DMS53 (cell line): Measurements from ENCODE around the gene OR4K1.
"Not testable (repeated sequence)": the region's sequence is repeated elsewhere in the genome, so short reads cannot be mapped to it uniquely, and the experiment has no call there.

ENCODE experiments used
- DNase-seq: peaks from one replicate; lab custom pipeline; 2025; lab: John Stamatoyannopoulos, UW

OR4K1 gene, protein sequence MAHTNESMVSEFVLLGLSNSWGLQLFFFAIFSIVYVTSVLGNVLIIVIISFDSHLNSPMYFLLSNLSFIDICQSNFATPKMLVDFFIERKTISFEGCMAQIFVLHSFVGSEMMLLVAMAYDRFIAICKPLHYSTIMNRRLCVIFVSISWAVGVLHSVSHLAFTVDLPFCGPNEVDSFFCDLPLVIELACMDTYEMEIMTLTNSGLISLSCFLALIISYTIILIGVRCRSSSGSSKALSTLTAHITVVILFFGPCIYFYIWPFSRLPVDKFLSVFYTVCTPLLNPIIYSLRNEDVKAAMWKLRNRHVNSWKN

DNA sequence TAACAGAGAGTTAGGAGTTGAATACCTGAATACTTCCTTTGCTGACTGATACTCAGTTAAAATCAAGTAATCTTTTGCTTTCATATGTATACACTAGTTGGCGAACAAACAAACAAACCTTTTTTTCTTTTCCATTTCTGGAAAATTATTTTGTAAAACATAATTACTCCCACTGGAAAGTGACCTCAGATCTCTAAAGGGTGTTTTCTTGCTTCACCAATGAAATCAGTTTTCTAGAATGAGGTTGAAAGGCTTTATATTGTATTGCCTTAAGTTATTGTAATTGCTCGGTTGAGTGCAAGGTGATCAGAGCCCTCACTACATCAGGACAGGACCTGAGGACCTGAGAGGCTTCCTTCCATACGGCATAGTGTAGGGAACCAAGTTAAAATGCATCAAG, at the start of gene OR4K1:
Gene OR4K1, plus strand, starts transcription at position 301 of the 400 bp plus-strand sequence. CDS start 4,750 bp downstream, outside the sequence.
- DNase-seq, result no peak

- no peak for DNase-seq
Observed at GRCh38 chr14:19895282-19895681, 35.4 kb upstream of the OR4K1 start.

DNA sequence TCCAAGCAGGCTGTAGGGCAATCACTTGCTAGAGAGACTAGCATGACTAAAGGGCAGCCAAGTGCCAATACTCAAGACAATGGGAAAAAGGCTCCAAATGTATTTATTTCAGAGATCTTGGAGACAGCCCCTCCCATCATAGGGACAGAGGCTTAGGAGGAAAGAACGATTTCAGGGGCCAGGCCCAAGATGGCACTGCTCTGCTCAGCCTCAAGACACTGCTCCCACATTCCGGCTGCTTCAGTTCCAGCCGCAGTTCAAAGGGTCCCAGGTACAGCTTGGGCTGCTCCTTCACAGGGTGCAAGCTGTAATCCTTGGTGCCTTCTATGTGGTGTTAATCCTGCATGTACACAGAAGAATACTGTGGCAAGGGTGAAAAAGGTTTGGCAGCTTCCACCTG, 29.7 kb upstream of the OR4K1 start:
- DNase-seq, result no peak

GRCh38 chr14:19902409-19902808, 28.3 kb upstream of the OR4K1 start:
- DNase-seq, result no peak

DNA sequence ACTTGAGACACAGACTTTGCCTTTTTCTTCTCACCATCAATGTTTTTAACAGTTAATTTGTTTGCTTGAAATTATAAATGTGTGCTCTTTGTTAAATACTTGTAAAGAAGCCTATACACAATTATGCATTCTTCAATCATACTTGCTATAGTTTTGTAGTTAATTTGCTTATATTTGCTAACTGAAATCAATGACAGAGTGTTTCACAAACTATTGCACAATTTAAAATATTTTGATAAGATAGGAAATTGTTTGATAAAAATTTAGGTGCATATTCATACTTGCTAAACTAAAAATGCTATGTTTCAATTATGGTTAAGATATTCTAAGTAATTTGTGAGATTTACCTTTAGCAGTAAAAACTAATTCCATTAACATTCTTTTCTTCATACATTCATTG, 24.1 kb upstream of the OR4K1 start:
- DNase-seq, result no peak

GRCh38 chr14:19911114-19911513, 19.6 kb upstream of the OR4K1 start:
- no peak for DNase-seq

GRCh38 chr14:19917243-19917642, 13.5 kb upstream of the OR4K1 start:
- DNase-seq, result no peak

- no peak for DNase-seq
Observed at GRCh38 chr14:19917955-19918518, 12.7 kb upstream of the OR4K1 start.

DNA sequence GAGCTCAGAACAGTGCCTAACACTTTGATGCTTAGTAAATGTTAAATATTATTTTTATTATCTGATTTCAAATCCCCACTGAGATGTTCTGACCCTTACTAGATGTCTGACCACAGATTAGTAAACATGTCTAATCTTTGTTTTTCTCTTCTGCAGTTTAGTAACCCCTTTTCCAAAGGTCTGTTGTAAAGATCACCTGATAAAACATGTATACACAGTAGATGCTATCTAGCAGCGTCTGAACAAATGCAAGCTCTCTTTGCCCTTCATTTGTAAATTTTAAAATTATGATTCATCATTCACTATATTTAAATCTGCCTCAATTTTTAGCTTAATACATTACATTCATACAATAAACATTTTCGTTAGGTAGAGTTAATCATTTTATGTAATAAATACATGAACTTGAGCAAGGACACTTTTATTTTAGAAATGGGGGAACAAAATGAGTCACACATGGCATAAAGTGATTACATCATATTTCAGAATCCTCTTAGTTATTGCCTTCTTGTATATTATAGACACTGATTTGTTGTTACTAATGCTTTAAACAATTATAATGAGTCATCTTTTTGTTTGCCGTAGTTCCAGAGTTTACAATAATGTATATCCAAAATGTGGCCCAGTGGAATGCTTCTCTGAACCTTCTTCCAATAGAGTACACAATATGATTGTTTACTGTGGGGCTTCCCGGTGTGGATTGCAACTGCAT, 12.0 kb upstream of the OR4K1 start:
- DNase-seq, result no peak

DNA sequence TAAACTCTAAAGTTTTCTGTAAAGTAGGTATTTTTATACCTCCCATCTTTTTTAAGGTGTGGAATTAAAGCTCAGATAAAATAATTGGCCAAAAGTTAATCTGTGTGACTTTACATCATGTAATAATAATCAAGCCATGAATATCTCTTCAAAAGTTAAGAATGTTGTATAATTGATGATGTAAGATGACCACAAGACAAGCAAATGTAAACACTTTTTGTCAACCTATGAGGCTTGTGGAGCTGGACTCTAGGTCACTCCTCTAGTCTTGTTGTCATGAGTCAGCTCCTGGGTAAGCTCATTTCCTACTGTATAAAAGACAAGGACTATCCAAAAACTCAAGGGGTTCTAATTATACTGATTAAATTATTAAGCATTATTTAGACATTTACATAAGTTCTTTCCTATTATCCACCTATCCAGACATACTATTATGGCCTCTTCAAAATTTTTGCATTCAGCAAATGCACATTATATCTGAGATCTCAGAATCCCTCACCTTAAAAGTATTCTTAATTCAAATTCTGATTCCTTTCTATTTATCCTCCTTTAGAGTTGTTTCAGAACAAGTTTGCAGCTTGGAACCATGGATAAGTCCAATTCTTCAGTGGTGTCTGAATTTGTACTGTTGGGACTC, 10.6 kb upstream of the OR4K1 start, which contains the start of gene OR4K5:
Gene OR4K5, plus strand, starts transcription at position 587 of the 637 bp plus-strand sequence. Its CDS starts 0 bp downstream, at position 587.
- no peak for DNase-seq

GRCh38 chr14:19941668-19942067, 11.0 kb downstream of the OR4K1 start:
- no peak for DNase-seq

DNA sequence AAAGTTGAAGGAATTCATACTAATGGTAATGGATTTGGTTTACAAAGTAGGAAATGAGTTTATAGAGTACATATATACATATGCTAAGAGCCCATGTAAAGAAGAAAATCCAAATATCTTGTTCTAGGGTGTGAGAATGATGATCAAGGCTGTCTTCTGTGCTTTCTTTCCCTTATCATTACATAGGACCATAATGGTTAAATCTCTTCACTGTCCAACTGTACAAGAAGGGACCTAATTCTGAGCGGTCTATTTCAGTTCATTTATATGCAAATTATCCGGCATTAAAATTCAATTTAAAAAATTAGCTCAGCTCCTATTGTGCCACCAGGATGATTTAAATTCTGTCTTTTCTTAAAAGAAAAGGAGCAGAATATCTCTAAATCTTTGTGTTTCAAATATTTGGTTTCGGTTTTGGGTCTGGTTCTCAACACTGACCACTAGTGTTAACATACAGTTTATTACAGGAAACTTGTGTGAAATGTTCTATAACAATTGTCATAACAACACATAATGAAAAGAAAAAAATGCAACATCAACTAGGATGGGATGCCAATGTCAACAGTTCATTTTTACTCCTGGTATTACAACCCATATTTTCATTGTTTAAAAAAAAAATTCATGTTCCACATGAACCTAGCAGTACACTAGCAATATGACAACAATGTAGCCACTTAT, 16.8 kb downstream of the OR4K1 start:
- DNase-seq, result peak; percentile 18

DNA sequence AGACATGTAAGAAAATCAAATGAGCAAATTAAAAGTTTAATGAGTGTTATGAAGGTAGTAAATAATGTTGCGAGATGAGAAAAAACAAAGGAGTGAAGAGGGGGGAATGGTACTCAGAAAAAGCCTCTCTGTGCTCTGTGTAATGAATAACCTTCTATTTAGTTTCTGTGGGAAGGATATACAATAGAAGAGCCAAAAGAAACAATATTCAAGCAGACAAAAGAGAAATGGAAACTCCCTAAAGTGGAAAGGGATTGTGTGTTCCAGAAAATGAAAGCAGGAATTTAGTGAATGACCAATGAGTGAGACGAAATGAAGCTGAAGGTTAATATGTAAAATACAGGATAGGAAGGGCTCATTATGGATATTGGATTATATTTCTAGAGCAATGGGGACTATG, 18.5 kb downstream of the OR4K1 start:
- DNase-seq, result no peak

- not testable (repeated sequence) for DNase-seq
Observed at GRCh38 chr14:19969735-19970134, 39.0 kb downstream of the OR4K1 start.

DNA sequence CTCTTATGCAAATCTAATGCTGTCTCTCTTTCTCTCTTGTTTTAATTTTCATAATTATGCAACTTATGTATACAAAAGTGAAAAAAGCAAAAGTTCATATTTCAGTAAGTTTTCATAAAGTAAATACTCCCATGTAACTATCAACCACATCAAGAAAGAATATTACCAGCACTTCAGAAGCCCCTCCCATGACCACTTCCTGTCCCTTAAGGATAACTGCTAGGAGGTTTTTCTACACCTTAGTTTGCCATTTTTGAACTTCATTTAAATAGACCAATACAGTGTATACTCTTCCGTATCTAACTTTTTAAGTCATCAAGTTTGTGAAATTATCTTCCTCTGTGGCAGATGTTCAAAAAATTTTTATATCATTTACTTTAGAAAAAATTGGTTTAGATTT, 44.1 kb downstream of the OR4K1 start:
- no peak for DNase-seq

DNA sequence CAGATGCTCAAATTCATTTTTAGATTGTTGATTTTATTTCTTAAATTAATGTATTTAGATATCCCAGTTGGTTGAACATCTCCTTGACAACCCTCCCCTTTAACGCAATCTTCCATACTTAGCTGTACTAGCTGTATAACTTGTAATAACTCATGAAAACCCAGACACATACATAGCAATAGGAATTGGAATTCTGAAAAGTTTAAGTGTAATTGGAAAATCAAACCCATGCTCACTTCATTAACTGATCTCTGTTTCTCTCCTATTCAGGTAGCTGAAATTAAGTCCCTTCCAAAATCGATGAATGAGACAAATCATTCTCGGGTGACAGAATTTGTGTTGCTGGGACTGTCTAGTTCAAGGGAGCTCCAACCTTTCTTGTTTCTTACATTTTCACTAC, 44.6 kb downstream of the OR4K1 start, which contains the start of gene OR4K15:
Gene OR4K15, plus strand, starts transcription at position 301 of the 400 bp plus-strand sequence. Its CDS starts 0 bp downstream, at position 301.
- no peak for DNase-seq
